Muscle layer of duodenum (tissue), 2 donors: ENCODE data around the gene PRIM2.
"Not testable (repeated sequence)": the region's sequence is repeated elsewhere in the genome, so short reads cannot be mapped to it uniquely, and the experiment has no call there.

Experiments
- H3K27ac ChIP-seq: one replicate; pipeline ENCODE4 v1.7.0; 2013; ENCODE audit warnings: mild to moderate bottlenecking, low read length
- H3K27me3 ChIP-seq: one replicate; pipeline ENCODE4 v1.7.0; 2013; ENCODE audit warnings: low read depth, mild to moderate bottlenecking, control low read depth, low read length
- H3K36me3 ChIP-seq, 2 donors: one replicate each; pipeline ENCODE4 v1.7.0; 2013; ENCODE audit warnings: low read length in 2 of 2, control low read depth in 1 of 2, mild to moderate bottlenecking in 1 of 2; ENCODE audit not compliant: insufficient read depth in 2 of 2, control insufficient read depth in 1 of 2
- H3K4me1 ChIP-seq, 2 donors: one replicate each; pipeline ENCODE4 v1.7.0; 2013; ENCODE audit warnings: low read length in 2 of 2, mild to moderate bottlenecking in 2 of 2, control low read depth in 1 of 2, moderate library complexity in 1 of 2; ENCODE audit not compliant: insufficient read depth in 2 of 2, control insufficient read depth in 1 of 2
- H3K4me3 ChIP-seq, 2 donors: one replicate each; pipeline ENCODE4 v1.7.0; 2013; ENCODE audit warnings: low read length in 2 of 2, low read depth in 1 of 2, mild to moderate bottlenecking in 1 of 2
- H3K9me3 ChIP-seq, 2 donors: one replicate each; pipeline ENCODE4 v1.7.0; 2013; ENCODE audit warnings: low read length in 2 of 2, control low read depth in 1 of 2, mild to moderate bottlenecking in 1 of 2; ENCODE audit not compliant: control insufficient read depth in 1 of 2
- donor health status: healthy.

The PRIM2 gene

GRCh38 chr6:57660940-57661339 is 343.5 kb downstream of the PRIM2 start:
- H3K9me3 ChIP-seq, H3K4me3 ChIP-seq, H3K36me3 ChIP-seq, H3K4me1 ChIP-seq, H3K27ac ChIP-seq, H3K27me3 ChIP-seq: not testable (repeated sequence)

DNA sequence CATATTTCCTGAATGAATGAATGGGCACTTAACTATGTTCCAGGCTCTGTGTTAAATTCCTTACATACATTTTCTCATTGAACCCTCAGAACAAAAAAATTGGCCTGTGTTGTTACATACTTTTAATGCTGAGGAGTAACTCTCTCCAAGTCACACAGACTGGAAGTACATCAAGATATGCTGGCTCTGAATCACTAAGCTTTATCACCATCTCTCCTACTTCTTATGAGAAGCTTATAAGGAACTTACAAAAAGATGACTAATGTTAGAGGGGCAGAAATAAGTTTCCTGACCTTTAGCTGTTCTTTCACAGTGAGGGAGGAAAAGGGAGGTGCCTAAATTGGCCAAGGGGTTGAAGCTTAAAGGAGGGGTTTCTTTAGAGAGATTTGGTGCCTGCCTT is 350.7 kb downstream of the PRIM2 start:
- H3K36me3 ChIP-seq, H3K27ac ChIP-seq, H3K9me3 ChIP-seq, H3K4me3 ChIP-seq, H3K27me3 ChIP-seq, H3K4me1 ChIP-seq: not testable (repeated sequence)

- not testable (repeated sequence) for H3K36me3 ChIP-seq, H3K27me3 ChIP-seq, H3K9me3 ChIP-seq, H3K27ac ChIP-seq, H3K4me3 ChIP-seq, H3K4me1 ChIP-seq
These were observed 353.8 kb downstream of the PRIM2 start for GRCh38 chr6:57671237-57671636.

GRCh38 chr6:57671937-57672627 is 354.7 kb downstream of the PRIM2 start:
- not testable (repeated sequence) for H3K4me3 ChIP-seq, H3K9me3 ChIP-seq, H3K27ac ChIP-seq, H3K4me1 ChIP-seq, H3K27me3 ChIP-seq, H3K36me3 ChIP-seq

DNA sequence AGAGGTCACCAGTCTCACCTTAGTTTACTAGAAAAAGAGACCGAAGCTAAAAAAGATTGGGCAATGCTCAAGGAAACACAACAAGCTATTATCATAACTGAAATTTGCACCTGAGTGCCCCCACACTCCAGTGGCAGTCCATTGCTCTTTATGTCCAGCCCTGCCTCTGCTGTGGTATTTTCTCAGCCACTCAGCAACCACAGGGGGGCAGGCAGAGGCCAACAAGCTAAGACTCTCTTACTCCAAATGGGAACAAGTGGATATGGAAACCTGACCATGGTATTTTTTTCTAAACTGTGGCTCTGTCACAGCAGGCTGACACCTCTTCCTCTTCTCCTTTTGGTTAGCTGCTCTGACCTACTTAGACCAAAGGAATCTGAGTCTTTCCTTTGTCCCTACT is 355.9 kb downstream of the PRIM2 start:
- H3K27ac ChIP-seq, H3K9me3 ChIP-seq, H3K36me3 ChIP-seq, H3K4me3 ChIP-seq, H3K27me3 ChIP-seq, H3K4me1 ChIP-seq: not testable (repeated sequence)

DNA sequence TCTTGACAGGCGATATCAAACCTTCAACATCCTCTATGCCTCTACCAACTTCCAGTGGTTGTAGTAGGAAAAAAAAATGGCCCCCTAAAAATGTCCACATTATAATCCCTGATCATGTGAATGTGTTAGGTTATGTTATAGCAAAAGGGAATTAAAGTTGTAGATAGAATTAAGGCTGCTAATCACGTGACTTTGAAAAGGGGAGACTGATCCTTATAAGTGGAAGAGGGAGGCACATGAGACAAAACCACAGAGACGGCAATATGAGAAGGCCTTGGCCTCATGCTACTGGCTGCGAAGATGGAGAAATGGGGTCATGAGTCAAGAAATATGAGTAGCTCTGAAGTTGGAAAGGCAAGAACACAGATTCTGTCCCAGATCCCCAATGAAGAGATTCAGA is 358.0 kb downstream of the PRIM2 start:
- H3K4me1 ChIP-seq, H3K36me3 ChIP-seq, H3K4me3 ChIP-seq, H3K27me3 ChIP-seq, H3K27ac ChIP-seq, H3K9me3 ChIP-seq: not testable (repeated sequence)

- not testable (repeated sequence) for H3K4me1 ChIP-seq, H3K4me3 ChIP-seq, H3K27ac ChIP-seq, H3K36me3 ChIP-seq, H3K9me3 ChIP-seq, H3K27me3 ChIP-seq
These were observed 379.0 kb downstream of the PRIM2 start for GRCh38 chr6:57696382-57696781.
